Measurements from ENCODE around the gene NOS2.
"Not testable (repeated sequence)": the region's sequence is repeated elsewhere in the genome, so short reads cannot be mapped to it uniquely, and the experiment has no call there.

Gene NOS2

DNA sequence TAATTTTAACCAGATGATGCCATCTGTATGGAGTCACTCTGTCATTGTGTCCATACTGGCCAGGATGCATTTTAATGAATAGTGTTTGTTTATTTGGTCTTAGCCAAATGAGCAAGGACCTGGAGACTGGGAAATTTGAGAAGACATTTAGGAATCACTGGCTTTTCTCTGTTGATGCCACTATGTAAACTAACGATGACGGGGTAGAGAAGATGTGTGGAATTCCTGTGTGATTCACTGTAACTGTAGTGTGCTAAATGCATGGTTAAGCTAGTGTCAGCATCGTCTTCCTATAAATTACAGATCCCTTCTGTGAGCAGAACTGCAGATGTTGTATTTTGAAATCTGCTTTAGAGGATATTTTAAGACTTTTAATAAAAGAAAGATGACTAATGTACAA is 66.6 kb downstream of the NOS2 start:
- in situ Hi-C loops (cut with MboI; ENCODE audit: low sequenced_read_pairs), result no loop called here

DNA sequence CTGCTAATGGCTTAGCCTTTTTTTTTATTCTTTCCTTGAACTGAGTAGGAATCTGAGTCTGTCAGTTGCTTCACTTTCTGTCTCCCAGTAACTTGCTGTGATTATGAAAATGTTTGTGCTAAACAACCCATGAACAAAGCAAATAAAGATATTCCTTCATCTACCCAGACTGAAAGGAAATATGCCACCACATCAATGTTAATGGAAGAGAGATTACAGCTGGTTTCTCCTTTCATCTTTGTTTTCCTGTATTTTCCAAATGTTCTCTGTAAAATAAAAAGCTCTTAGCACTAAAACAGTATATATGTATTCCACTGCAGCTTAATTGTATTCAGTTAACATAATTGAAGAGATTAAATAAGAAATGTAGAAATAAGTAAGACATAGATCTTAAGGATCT is 67.6 kb downstream of the NOS2 start:
- in situ Hi-C loops (cut with MboI; ENCODE audit: low sequenced_read_pairs), result not testable (repeated sequence)

DNA sequence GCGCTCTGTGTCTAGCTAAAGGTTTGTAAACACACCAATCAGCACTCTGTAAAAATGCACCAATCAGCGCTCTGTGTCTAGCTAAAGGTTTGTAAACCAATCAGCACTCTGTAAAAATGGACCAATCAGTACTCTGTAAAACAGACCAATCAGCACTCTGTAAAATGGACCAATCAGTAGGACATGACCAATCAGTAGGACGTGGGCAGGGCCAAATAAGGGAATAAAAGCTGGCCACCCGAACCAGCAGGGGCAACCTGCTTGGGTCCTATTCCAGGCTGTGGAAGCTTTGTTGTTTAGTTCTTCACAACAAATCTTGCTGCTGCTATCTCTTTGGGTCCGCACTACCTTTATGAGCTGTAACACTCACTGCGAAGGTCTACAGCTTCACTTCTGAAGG is 74.3 kb downstream of the NOS2 start:
- in situ Hi-C loops (cut with MboI; ENCODE audit: low sequenced_read_pairs), result not testable (repeated sequence)

DNA sequence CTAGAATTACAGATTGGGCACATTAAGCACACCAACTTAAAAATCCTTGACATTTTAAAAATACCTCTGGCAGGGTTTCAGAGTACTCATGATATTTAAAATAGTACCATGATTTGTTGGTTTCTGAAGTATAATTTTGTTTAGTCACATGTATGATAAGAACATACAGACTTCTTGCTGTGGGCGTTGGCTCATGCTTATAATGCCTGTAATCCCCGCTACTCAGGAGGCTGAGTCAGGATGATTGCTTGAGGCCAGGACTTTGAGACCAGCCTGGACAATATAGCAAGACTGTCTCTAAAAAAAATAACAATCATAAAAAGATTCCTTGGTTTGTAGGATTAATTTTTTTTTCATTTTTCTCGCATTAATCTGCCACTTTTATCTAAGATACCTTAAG is 78.5 kb downstream of the NOS2 start:
- in situ Hi-C loops (cut with MboI; ENCODE audit: low sequenced_read_pairs), result no loop called here
